Suppressor macrophage treated with lipopolysaccharide for 1 hour (primary cell): ENCODE measurements around the gene ZNFX1.
"Not testable (repeated sequence)": the region's sequence is repeated elsewhere in the genome, so short reads cannot be mapped to it uniquely, and the experiment has no call there.

Experiments used
- DNase-seq, 3 donors: peaks; one replicate each; pipeline ENCODE4 v3.0.0-alpha.2; 2020 to 2022

Gene ZNFX1

DNA sequence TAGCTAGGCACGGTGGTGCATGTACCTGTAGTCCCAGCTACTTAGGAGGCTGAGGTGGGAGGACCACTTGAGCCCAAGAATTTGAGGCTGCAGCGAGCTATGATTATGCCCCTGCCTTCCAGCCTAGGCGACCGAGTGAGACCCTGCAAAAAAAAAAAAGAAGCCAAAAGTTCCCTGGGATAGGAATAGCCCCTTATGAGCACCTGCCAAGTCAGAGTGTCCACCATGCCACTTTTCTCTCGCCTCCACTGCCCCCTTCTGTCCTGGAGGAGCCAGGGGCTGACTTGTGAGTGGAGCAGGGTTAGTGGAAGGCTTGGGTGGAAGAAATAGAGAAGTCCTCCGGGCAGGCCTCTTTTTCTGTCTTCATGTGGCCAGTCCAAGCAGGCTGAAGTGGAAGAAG, 70.8 kb downstream of the ZNFX1 start:
- DNase-seq, result peak in 1 of 3 donors; percentile 40

DNA sequence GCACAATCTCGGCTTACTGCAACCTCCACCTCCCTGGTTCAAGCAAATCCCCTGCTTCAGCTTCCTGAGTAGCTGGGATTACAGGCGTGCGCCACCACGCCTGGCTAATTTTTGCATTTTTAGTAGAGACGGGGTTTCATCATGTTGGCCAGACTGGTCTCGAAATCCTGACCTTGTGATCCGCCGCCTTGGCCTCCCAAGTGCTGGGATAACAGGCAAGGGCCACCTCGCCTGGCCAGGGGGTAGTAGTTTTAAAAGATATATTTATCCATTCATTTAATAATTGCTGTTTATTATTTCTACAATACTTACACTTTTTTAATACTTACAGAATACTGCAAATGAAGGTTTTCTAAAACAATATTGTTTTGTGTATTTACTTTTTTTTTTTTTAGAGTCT, 74.1 kb downstream of the ZNFX1 start:
- no peak for DNase-seq

DNA sequence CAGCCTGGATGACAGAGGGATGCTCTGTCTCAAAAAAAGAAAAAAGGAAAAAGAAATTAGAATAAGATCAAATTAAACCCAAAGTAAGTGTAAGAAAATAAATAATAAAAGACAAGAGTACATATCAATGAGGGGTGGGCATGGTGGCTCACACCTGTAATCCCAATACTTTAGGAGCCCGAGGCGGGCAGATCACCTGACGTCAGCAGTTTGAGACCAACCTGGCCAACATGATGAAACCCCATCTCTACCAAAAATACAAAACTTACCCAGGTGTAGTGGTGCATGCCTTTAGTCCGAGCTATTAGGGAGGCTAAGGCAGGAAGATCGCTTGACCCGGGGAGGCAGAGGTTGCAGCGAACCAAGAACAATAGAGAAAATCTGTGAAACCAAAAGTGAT, 74.8 kb downstream of the ZNFX1 start:
- no peak for DNase-seq

DNA sequence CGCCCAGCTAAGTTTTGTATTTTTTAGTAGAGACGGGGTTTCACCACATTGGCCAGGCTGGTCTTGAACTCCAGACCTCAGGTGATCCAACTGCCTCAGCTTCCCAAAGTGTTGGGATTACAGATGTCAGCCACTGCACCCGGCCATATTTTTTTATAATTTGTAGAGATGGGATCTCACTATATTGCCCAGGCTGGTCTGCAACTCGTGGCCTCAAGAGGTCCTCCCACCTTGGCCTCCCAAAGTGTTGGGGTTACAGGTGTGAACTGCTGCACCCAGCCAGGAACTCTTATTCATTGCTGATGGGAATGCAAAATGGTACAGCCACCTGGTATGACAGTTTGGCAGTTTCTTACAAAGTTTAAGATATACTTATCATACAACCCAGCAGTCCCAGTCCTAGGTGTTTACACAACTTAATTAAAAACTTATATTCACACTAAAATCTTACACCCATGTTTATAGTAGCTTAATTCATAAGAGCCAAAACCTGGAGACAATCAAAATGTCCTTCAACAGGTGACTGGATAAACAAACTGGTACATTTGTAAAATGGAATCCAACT, 78.0 kb downstream of the ZNFX1 start:
- DNase-seq, result no peak

- DNase-seq, result not testable (repeated sequence)
These were observed 84.8 kb downstream of the ZNFX1 start for GRCh38 chr20:49192944-49193518.
